Nephron progenitor cell (in vitro differentiated cells): ENCODE measurements around the gene OR2V2.

Experiments
- DNase-seq: peaks from one replicate; pipeline ENCODE4 v3.0.0; 2021
- H3K27ac Mint-ChIP-seq: 2 replicates; pipeline ENCODE4 v1.8.0; 2021; ENCODE audit warnings: mild to moderate bottlenecking, moderate library complexity, mixed read lengths
- H3K27me3 Mint-ChIP-seq: 2 replicates; pipeline ENCODE4 v1.8.0; 2021; ENCODE audit warnings: mild to moderate bottlenecking, low read depth, mixed read lengths; ENCODE audit not compliant: poor library complexity
- H3K36me3 Mint-ChIP-seq: 2 replicates; pipeline ENCODE4 v1.8.0; 2021; ENCODE audit warnings: low read depth, mixed read lengths
- H3K4me1 Mint-ChIP-seq: 2 replicates; pipeline ENCODE4 v1.8.0; 2021; ENCODE audit warnings: mixed read lengths
- H3K4me3 Mint-ChIP-seq: 2 replicates; pipeline ENCODE4 v1.8.0; 2021; ENCODE audit warnings: mild to moderate bottlenecking, moderate library complexity, mixed read lengths
- H3K9me3 Mint-ChIP-seq: 2 replicates; pipeline ENCODE4 v1.8.0; 2021; ENCODE audit warnings: mild to moderate bottlenecking, moderate library complexity, mixed read lengths
- CTCF ChIP-seq: fragments of 200-600 bp; sonication (generic); IDR thresholded peaks from 2 replicates; pipeline ENCODE4 v1.5.0; 2021; ENCODE audit warnings: antibody characterized with exemption

Gene OR2V2

DNA sequence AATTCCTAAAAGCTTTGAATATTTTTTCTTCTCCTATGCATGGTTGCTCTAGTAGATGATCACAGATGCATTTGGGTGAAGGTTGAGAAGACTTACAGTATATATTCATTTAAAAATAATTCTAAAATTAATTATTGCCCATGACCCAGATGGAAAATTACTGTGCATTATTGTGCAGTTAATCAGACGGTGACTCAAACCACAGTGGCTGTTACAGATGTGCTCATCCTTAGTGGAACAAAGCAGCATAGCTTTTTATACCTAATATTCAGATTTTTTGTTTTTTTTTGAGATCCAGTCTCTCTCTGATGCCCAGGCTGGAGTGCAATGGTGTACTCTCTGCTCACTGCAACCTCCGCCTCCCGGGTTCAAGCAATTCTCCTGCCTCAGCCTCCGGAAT, 27.1 kb upstream of the OR2V2 start:
- H3K27ac Mint-ChIP-seq, result no peak overlapping the region
- TF ChIP-seq CTCF, result no peak
- H3K27me3 Mint-ChIP-seq, result peaks cover 63% of the 10 kb centered on the region
- H3K36me3 Mint-ChIP-seq, result no peaks in the 10 kb centered on the region
- H3K4me1 Mint-ChIP-seq, result peaks cover 7% of the 10 kb centered on the region
- peaks cover 15% of the 10 kb centered on the region for H3K9me3 Mint-ChIP-seq
- H3K4me3 Mint-ChIP-seq, result no peak overlapping the region
- no peak for DNase-seq

GRCh38 chr5:181120761-181121160, 26.6 kb upstream of the OR2V2 start:
- Mint-ChIP-seq H3K27me3 (peaks cover 58% of the 10 kb centered on the region), H3K36me3 (no peaks in the 10 kb centered on the region), H3K27ac (no peak overlapping the region), H3K4me3 (no peak overlapping the region), H3K4me1 (peaks cover 7% of the 10 kb centered on the region), H3K9me3 (peaks cover 11% of the 10 kb centered on the region)
- no peak for TF ChIP-seq CTCF
- DNase-seq, result no peak

DNA sequence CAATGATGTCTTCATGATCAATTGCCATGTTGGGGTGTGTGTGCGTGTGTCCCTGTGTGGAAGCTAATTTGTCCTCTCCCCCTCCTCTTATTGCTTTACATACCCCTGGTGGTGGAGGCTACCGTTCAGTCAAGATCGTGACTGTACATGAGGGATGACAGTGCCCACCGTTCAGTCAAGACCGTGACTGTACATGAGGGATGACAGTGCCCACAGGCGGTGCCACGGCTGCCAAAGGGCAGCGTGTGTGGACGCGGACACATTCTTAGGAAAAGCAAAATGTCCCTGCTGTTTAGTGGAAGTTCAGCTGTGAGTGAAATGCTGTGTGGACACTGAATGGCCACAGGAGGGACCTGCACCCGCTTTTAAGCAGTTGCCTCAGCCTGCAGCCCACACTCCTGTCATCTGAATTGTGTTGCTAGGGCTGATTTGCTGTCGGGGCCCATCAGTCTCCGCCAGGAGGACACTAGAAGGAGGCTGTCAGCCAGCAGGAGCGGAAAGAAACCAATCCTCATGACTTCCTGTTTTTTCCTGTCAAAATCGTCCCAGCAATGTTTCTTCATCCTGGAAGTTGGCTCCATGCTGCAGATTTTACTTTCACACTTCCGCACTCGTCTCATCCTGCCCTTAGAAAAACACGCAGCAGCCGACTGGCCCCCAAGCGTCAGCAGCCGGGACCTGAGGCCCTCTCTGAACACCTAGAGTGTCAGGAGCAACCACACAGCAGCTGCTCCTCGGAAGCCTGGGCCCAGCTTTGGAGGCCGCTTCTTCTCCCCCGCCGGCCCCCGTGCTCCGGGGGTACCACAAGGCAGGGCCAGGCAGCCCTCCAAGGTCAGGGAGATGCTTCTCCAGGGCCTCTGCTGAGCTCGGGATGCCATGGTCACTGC, 25.5 kb upstream of the OR2V2 start:
- H3K36me3 Mint-ChIP-seq, result no peaks in the 10 kb centered on the region
- TF ChIP-seq CTCF, result no peak
- no peak overlapping the region for H3K4me3 Mint-ChIP-seq
- H3K4me1 Mint-ChIP-seq, result peaks cover 7% of the 10 kb centered on the region
- DNase-seq, result no peak
- no peak overlapping the region for H3K27ac Mint-ChIP-seq
- H3K27me3 Mint-ChIP-seq, result peaks cover 47% of the 10 kb centered on the region
- peaks cover 4% of the 10 kb centered on the region for H3K9me3 Mint-ChIP-seq

DNA sequence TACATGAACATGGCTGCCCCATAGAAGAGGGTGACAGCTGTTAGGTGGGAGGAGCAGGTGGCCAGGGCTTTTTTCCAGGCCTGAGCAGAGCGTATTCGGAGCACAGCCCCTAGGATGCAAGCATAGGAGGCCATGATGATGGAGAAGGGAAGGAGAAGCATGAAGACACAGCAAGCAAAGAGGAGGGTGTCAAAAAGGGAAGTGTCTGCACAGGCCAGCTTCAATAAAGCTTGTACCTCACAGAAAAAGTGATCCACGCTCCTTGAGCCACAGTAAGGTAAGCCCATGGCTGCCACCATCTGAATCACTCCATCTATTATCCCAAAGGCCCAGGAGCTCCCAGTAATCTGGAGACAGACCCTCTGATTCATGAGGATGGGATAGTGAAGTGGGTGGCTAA, 22.9 kb upstream of the OR2V2 start:
- peaks cover 35% of the 10 kb centered on the region for H3K27me3 Mint-ChIP-seq
- peaks cover 19% of the 10 kb centered on the region for H3K4me1 Mint-ChIP-seq
- H3K36me3 Mint-ChIP-seq, result no peaks in the 10 kb centered on the region
- H3K9me3 Mint-ChIP-seq, result no peaks in the 10 kb centered on the region
- no peak for DNase-seq
- TF ChIP-seq CTCF, result no peak
- H3K27ac Mint-ChIP-seq, result no peak overlapping the region
- H3K4me3 Mint-ChIP-seq, result no peak overlapping the region

- H3K27me3 Mint-ChIP-seq, result peaks cover 29% of the 10 kb centered on the region
- H3K36me3 Mint-ChIP-seq, result no peaks in the 10 kb centered on the region
These were observed 20.5 kb upstream of the OR2V2 start for GRCh38 chr5:181126841-181127240.

More at GRCh38 chr5:181126841-181127240, 20.5 kb upstream of the OR2V2 start:
- H3K4me1 Mint-ChIP-seq, result peaks cover 26% of the 10 kb centered on the region
- no peak overlapping the region for H3K27ac Mint-ChIP-seq
- H3K4me3 Mint-ChIP-seq, result no peak overlapping the region
- no peak for DNase-seq
- no peak for TF ChIP-seq CTCF
- no peaks in the 10 kb centered on the region for H3K9me3 Mint-ChIP-seq
